GM19238 (cell line): ENCODE measurements around the gene IL17C.
"Not testable (repeated sequence)": the region's sequence is repeated elsewhere in the genome, so short reads cannot be mapped to it uniquely, and the experiment has no call there.

Experiments
- DNase-seq: peaks from one replicate; pipeline ENCODE4 v3.0.0; 2011; ENCODE audit warnings: low spot score; ENCODE audit not compliant: insufficient read length

IL17C gene

GRCh38 chr16:88658714-88659113, 20.3 kb downstream of the IL17C start:
- no peak for DNase-seq

- no peak for DNase-seq
Observed at GRCh38 chr16:88659160-88659559, 20.8 kb downstream of the IL17C start.

GRCh38 chr16:88661468-88661867, 23.1 kb downstream of the IL17C start:
- DNase-seq, result no peak

- DNase-seq, result no peak
Observed at GRCh38 chr16:88662222-88662842, 24.0 kb downstream of the IL17C start.

GRCh38 chr16:88662843-88663606, 24.7 kb downstream of the IL17C start, which contains the start of gene MVD:
TSS of gene MVD (minus strand) at chr16:88663091. CDS start at chr16:88663080, 11 bp downstream.
- peak; percentile 100 for DNase-seq

GRCh38 chr16:88665148-88665547, 26.8 kb downstream of the IL17C start:
- DNase-seq, result no peak

- no peak for DNase-seq
Observed at GRCh38 chr16:88665570-88665969, 27.2 kb downstream of the IL17C start.

- DNase-seq, result no peak
Observed at GRCh38 chr16:88667461-88667860, 29.1 kb downstream of the IL17C start.

- DNase-seq, result not testable (repeated sequence)
Observed at GRCh38 chr16:88669493-88669892, 31.1 kb downstream of the IL17C start.

GRCh38 chr16:88669980-88670379, 31.6 kb downstream of the IL17C start:
- DNase-seq, result no peak

- no peak for DNase-seq
Observed at GRCh38 chr16:88671806-88672205, 33.4 kb downstream of the IL17C start.

- no peak for DNase-seq
Observed at GRCh38 chr16:88672776-88673175, 34.4 kb downstream of the IL17C start.

- no peak for DNase-seq
Observed at GRCh38 chr16:88673716-88674379, 35.5 kb downstream of the IL17C start.

- no peak for DNase-seq
Observed at GRCh38 chr16:88676502-88677242, 38.3 kb downstream of the IL17C start.

- DNase-seq, result no peak
Observed at GRCh38 chr16:88677721-88678120, 39.3 kb downstream of the IL17C start.

GRCh38 chr16:88678224-88678979, 40.0 kb downstream of the IL17C start:
- DNase-seq, result no peak

- DNase-seq, result no peak
Observed at GRCh38 chr16:88680554-88681083, 42.2 kb downstream of the IL17C start.

- no peak for DNase-seq
Observed at GRCh38 chr16:88681084-88681680, 42.8 kb downstream of the IL17C start.

- peak; percentile 91 for DNase-seq
Observed at GRCh38 chr16:88681709-88682451, 43.5 kb downstream of the IL17C start.
